ENCODE data around the gene OR1E2. TPM values are rescaled to one million over a fixed set of nuclear protein-coding genes. Genes with fewer than 3 reads are reported as not detected.

Gene OR1E2
- total and polyA plus RNA-seq, 2 of the 13 experiments (the other 11 are each of a cell fraction or from before 2014, with no cell fraction given), result not detected

- Histone ChIP-seq H3K36me3 (replicated peaks in 1 of 2; ENCODE audit: control insufficient read depth in 1 of 2, insufficient read depth in 2 of 2, low read length in 2 of 2) (no peaks in the 10 kb centered on the region), H3K9me3 (ENCODE audit: low read length) (no peaks in the 10 kb centered on the region), H3K27me3 (ENCODE audit: control insufficient read depth in 1 of 2, insufficient read depth in 2 of 2, low read length in 2 of 2) (no peaks in the 10 kb centered on the region; a peak in 1 of 5 replicates), H3K4me1 (ENCODE audit: insufficient read depth, low read length) (no peaks in the 10 kb centered on the region), H4K20me1 (ENCODE audit: insufficient read depth, low read length) (no peaks in the 10 kb centered on the region), H3K27ac (ENCODE audit: extremely low read length, insufficient read depth, low read length) (no peak within 1 kb of the TSS), H2AFZ (ENCODE audit: low read length) (no peak within 1 kb of the TSS), H3K4me2 (ENCODE audit: low read depth, low read length) (no peak within 1 kb of the TSS), H3K4me3 (replicated peaks in 1 of 3; ENCODE audit: insufficient read depth in 1 of 3, low read depth in 2 of 3, low read length in 3 of 3) (no peak within 1 kb of the TSS), H3K79me2 (ENCODE audit: insufficient read depth, low read length) (no peaks in the 10 kb centered on the region), H3K9ac (ENCODE audit: insufficient read depth, low read depth, low read length) (no peak within 1 kb of the TSS)
- 0% methylated on average over 1 of the region's 1 CpG for WGBS (ENCODE audit: low lambda C conversion rate)
- FAIRE-seq (no peak), ATAC-seq (no peak), DNase-seq (ENCODE audit: low spot score) (no peak)
- ChIA-PET CTCF (ENCODE audit: low intra/inter-chr PET ratio, low total read pairs) (no interaction called here), POLR2A (no interaction called here)
- intact Hi-C loops (cut with micrococcal nuclease; ENCODE audit: unreplicated experiment), result no loop called here
- in situ Hi-C loops (cut with HindIII; ENCODE audit: extremely low pct_ligation_motif_present, low pct_unique_long_range_greater_than_20kb), result no loop called here
- no TSS peak for BruUV-seq (replicated peaks)
- no peak for TF ChIP-seq NFAT5 (CRISPR knock-in tag; IDR thresholded peaks at IDR 0.05)
- TF ChIP-seq MZF1 (CRISPR knock-in tag; IDR thresholded peaks at IDR 0.05; ENCODE audit: borderline replicate concordance), result no peak
- TF ChIP-seq ZNF333 (CRISPR knock-in tag; IDR thresholded peaks at IDR 0.05; ENCODE audit: borderline replicate concordance), result no peak
- no peak for TF ChIP-seq CREBL2 (CRISPR knock-in tag; IDR thresholded peaks at IDR 0.05; ENCODE audit: borderline replicate concordance)
- no peak for TF ChIP-seq PHB2 (IDR thresholded peaks at IDR 0.05; ENCODE audit: partially characterized antibody)
- TF ChIP-seq ZNF782 (CRISPR knock-in tag; IDR thresholded peaks at IDR 0.05; ENCODE audit: borderline replicate concordance), result no peak
- TF ChIP-seq CAMTA2 (CRISPR knock-in tag; IDR thresholded peaks at IDR 0.05; ENCODE audit: borderline replicate concordance), result no peak
- no peak for TF ChIP-seq MATR3 (CRISPR knock-in tag; IDR thresholded peaks at IDR 0.05)
- TF ChIP-seq SPEN (CRISPR knock-in tag; IDR thresholded peaks at IDR 0.05; ENCODE audit: low read depth), result no peak
- no peak for TF ChIP-seq ZNF407 (CRISPR knock-in tag; IDR thresholded peaks at IDR 0.05; ENCODE audit: not compliant biosample characterization)
- TF ChIP-seq ZNF232 (CRISPR knock-in tag; IDR thresholded peaks at IDR 0.05; ENCODE audit: borderline replicate concordance), result no peak
- no peak for TF ChIP-seq RBFOX2 (IDR thresholded peaks at IDR 0.05; ENCODE audit: low read depth, low read length)
These were observed 35.3 kb downstream of the OR1E2 start, which contains the start of gene OR1E1 for GRCh38 chr17:3398310-3398709. OR1E1 (minus strand) TSS chr17:3398410; CDS start chr17:3398410, 0 bp downstream.
